HL-60 (cell line): ENCODE results near the gene LDOC1.
"Not testable (repeated sequence)": the region's sequence is repeated elsewhere in the genome, so short reads cannot be mapped to it uniquely, and the experiment has no call there.

ENCODE experiments used
- DNase-seq, 2 experiments: peaks; one replicate each; pipeline ENCODE4 v3.0.0-alpha.2; 2010 to 2020; ENCODE audit warnings: low read depth in 1 of 2, low spot score in 1 of 2
- H3K27ac ChIP-seq: fragments of 250-450 bp; sonication (Bioruptor Pico); replicated peaks from 2 replicates; pipeline ENCODE4 v1.5.1; 2020; ENCODE audit warnings: mild to moderate bottlenecking, moderate library complexity
- H3K27me3 ChIP-seq: fragments of 250-450 bp; sonication (Bioruptor Pico); 2 replicates; pipeline ENCODE4 v1.5.1; 2021; ENCODE audit warnings: mild to moderate bottlenecking, moderate library complexity; ENCODE audit not compliant: insufficient read depth, poor library complexity, severe bottlenecking
- H3K4me3 ChIP-seq: replicated peaks from 2 replicates; pipeline ENCODE4 v1.5.1; 2011; ENCODE audit warnings: mild to moderate bottlenecking, control low read depth, low read length; ENCODE audit not compliant: insufficient read depth
- GABPA ChIP-seq: IDR thresholded peaks from 2 replicates; pipeline ENCODE4 v1.6.1; 2012; ENCODE audit warnings: low read depth
- POLR2AphosphoS5 ChIP-seq: IDR thresholded peaks from 2 replicates; pipeline ENCODE4 v1.6.1; 2012; ENCODE audit warnings: low read depth
- SPI1 ChIP-seq: IDR thresholded peaks from 2 replicates; pipeline ENCODE4 v1.6.1; 2012; ENCODE audit warnings: low read depth, mild to moderate bottlenecking, borderline replicate concordance
- TF ChIP-seq, protein P1 (sequence below): IDR thresholded peaks from 2 replicates; pipeline ENCODE4 v1.6.1; 2012; ENCODE audit warnings: low read depth; ENCODE audit not compliant: insufficient replicate concordance
- TF ChIP-seq, protein P2 (sequence below): IDR thresholded peaks from one replicate; pipeline ENCODE4 v1.5.1; 2011; ENCODE audit warnings: low read length, control low read depth, inconsistent platforms; ENCODE audit not compliant: insufficient read depth

Gene LDOC1

DNA sequence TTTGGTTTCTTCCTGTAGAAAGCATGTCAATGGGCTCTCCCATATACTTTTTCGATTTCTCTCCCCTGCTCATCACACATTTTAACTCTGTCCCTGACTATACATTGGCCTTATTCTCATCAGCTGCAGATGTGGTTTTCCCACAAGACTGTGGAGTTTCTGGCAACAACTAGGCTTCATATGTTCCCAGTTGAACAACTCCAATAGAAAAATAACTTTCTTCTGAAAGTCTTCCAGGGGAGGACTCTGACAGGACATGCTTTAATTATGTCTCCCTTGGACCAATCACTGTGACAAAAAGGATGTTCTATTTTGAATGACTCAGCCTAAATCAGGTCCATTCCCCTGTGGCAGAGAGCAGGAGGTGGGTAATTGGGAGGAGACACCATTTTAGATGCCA is 37.3 kb upstream of the LDOC1 start:
- Histone ChIP-seq H3K27me3 (no peaks in the 10 kb centered on the region), H3K4me3 (no peak overlapping the region), H3K27ac (no peak overlapping the region)
- DNase-seq: no peak
- TF ChIP-seq GABPA (no peak), SPI1 (no peak), POLR2AphosphoS5 (no peak)
- TF ChIP-seq, protein P1, sequence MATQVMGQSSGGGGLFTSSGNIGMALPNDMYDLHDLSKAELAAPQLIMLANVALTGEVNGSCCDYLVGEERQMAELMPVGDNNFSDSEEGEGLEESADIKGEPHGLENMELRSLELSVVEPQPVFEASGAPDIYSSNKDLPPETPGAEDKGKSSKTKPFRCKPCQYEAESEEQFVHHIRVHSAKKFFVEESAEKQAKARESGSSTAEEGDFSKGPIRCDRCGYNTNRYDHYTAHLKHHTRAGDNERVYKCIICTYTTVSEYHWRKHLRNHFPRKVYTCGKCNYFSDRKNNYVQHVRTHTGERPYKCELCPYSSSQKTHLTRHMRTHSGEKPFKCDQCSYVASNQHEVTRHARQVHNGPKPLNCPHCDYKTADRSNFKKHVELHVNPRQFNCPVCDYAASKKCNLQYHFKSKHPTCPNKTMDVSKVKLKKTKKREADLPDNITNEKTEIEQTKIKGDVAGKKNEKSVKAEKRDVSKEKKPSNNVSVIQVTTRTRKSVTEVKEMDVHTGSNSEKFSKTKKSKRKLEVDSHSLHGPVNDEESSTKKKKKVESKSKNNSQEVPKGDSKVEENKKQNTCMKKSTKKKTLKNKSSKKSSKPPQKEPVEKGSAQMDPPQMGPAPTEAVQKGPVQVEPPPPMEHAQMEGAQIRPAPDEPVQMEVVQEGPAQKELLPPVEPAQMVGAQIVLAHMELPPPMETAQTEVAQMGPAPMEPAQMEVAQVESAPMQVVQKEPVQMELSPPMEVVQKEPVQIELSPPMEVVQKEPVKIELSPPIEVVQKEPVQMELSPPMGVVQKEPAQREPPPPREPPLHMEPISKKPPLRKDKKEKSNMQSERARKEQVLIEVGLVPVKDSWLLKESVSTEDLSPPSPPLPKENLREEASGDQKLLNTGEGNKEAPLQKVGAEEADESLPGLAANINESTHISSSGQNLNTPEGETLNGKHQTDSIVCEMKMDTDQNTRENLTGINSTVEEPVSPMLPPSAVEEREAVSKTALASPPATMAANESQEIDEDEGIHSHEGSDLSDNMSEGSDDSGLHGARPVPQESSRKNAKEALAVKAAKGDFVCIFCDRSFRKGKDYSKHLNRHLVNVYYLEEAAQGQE: no peak
- TF ChIP-seq, protein P2, sequence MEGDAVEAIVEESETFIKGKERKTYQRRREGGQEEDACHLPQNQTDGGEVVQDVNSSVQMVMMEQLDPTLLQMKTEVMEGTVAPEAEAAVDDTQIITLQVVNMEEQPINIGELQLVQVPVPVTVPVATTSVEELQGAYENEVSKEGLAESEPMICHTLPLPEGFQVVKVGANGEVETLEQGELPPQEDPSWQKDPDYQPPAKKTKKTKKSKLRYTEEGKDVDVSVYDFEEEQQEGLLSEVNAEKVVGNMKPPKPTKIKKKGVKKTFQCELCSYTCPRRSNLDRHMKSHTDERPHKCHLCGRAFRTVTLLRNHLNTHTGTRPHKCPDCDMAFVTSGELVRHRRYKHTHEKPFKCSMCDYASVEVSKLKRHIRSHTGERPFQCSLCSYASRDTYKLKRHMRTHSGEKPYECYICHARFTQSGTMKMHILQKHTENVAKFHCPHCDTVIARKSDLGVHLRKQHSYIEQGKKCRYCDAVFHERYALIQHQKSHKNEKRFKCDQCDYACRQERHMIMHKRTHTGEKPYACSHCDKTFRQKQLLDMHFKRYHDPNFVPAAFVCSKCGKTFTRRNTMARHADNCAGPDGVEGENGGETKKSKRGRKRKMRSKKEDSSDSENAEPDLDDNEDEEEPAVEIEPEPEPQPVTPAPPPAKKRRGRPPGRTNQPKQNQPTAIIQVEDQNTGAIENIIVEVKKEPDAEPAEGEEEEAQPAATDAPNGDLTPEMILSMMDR: no peak

DNA sequence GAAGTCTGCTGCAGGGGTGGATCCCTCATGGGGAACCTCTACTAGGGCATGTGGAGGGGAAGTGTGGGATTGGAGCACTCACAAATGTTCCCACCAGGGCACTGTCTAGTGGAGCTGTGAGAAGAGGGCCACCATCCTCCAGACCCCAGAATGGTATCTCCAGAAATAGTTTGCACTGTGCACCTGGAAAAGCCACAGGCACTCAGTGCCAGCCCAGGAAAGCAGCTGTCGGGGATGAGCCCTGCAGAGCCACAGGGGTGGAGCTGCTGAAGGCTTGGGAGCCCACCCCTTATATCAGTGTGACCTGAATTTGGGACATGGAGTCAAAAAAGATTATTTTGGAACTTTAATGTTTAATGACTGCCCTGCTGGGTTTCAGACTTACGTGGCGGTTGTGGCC is 25.0 kb upstream of the LDOC1 start:
- no peaks in the 10 kb centered on the region for H3K27me3 ChIP-seq

DNA sequence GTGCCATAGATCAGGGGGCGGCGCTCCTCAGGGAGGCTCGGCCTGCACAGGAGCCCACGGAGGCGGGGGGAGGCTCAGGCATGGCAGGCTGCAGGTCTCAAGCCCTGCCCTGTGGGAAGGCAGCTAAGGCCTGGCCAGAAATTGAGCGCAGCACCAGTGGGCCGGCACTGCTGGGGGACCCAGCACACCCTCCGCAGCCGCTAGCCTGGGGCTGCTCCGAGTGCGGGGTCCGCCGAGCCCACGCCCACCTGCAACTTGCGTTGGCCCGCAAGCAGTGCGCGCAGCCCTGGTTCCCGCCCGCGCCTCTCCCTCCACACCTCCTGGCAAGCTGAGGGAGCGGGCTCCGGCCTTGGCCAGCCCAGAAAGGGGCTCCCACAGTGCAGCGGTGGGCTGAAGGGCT is 11.6 kb upstream of the LDOC1 start:
- not testable (repeated sequence) for DNase-seq, H3K27ac ChIP-seq, H3K4me3 ChIP-seq, H3K27me3 ChIP-seq

More for the DNA sequence above, 25.0 kb upstream of the LDOC1 start:
- no peak for DNase-seq
- Histone ChIP-seq H3K27ac (no peak overlapping the region), H3K4me3 (no peak overlapping the region)
- TF ChIP-seq SPI1 (no peak), POLR2AphosphoS5 (no peak), GABPA (no peak)
- TF ChIP-seq, protein P2: no peak
- TF ChIP-seq, protein P1: no peak

DNA sequence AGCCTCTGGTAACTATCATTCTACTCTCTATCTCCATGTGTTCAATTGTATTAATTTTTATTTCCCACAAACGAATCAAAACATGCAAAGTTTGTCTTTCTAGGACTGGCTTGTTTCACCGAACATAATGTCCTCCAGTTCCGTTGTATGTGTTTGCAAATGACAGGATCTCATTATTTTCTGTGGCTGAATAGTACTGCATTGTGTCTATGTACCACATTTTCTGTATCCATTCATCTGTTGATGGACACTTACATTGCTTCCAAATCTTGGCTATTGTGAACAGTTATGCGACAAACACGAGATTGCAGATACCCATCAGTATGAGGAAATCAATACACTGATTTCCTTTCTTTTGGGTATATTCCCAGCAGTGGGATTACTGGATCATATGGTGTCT is 8.4 kb upstream of the LDOC1 start:
- Histone ChIP-seq H3K4me3 (no peak overlapping the region), H3K27ac (no peak overlapping the region), H3K27me3 (no peaks in the 10 kb centered on the region)
- no peak for DNase-seq
- TF ChIP-seq SPI1: no peak
- TF ChIP-seq, protein P1: no peak
- TF ChIP-seq GABPA: no peak
- TF ChIP-seq, protein P2: no peak
- TF ChIP-seq POLR2AphosphoS5: no peak
